Gastrocnemius medialis (tissue), 4 donors: ENCODE results near the gene CLCN2. TPM values are rescaled to one million over a fixed set of nuclear protein-coding genes. Genes with fewer than 3 reads are reported as not detected.

Experiments used
- ATAC-seq, 2 donors: fragments of 150-250 bp; one replicate each; pipeline ENCODE4 v1.9.1; 2016
- DNase-seq, 2 donors: peaks; one replicate each; pipeline ENCODE4 v3.0.0-alpha.2; 2019
- H3K27ac ChIP-seq, 4 donors: fragments of 200-600 bp; sonication (generic); 1 replicate in 1 of 4; 2 replicates in 3 of 4; pipeline ENCODE4 v1.5.1; 2016 to 2018; ENCODE audit warnings: mild to moderate bottlenecking in 2 of 4, moderate library complexity in 1 of 4
- H3K27me3 ChIP-seq, 3 donors: fragments of 200-600 bp; sonication (generic) in 2 of 3; 1 replicate in 1 of 3; 2 replicates in 2 of 3; pipeline versions ENCODE4 v1.5.1 to v1.6.0; 2016 to 2019; ENCODE audit warnings: mild to moderate bottlenecking in 1 of 3, moderate library complexity in 1 of 3
- H3K36me3 ChIP-seq, 2 donors: fragments of 200-600 bp; sonication (generic) in 1 of 2; one replicate each; pipeline ENCODE4 v1.5.1; 2017 to 2018
- H3K4me1 ChIP-seq, 2 donors: fragments of 200-600 bp; sonication (generic) in 1 of 2; one replicate each; pipeline ENCODE4 v1.5.1; 2016 to 2017; ENCODE audit warnings: mild to moderate bottlenecking in 2 of 2
- H3K4me3 ChIP-seq, 4 donors: fragments of 200-600 bp; sonication (generic) in 3 of 4; 1 replicate in 1 of 4; 2 replicates in 3 of 4; pipeline ENCODE4 v1.5.1; 2016 to 2019; ENCODE audit warnings: mild to moderate bottlenecking in 2 of 4
- H3K9me3 ChIP-seq, 3 donors: fragments of 200-600 bp; sonication (generic) in 2 of 3; 1 replicate in 1 of 3; 2 replicates in 2 of 3; pipeline ENCODE4 v1.5.1; 2016 to 2019
- POLR2A ChIP-seq, 2 donors: fragments of 450-650 bp; IDR thresholded peaks; one replicate each; pipeline ENCODE4 v1.6.1; 2017; ENCODE audit warnings: antibody characterized with exemption in 2 of 2, mild to moderate bottlenecking in 2 of 2, moderate library complexity in 2 of 2
- in situ Hi-C, 4 donors: fragments of 200-750 bp; cut with MboI; loops; one replicate each; pipeline versions ENCODE4 v1.15.0 to v1.8.0; 2017; ENCODE audit warnings: low sequenced_read_pairs in 4 of 4
- intact Hi-C: fragments of 100-400 bp; cut with DNase I; formaldehyde crosslinking; loops from one replicate; pipeline ENCODE4 v1.15.1; 2023; ENCODE audit warnings: low total_unique reads
- total RNA-seq, 4 donors: library from RNA; depleted of rRNA; stranded (reverse); fragments of >200 nt; gene quantifications; one replicate each; pipeline versions ENCODE4 v1.1.0 to v1.2.3, GENCODE V29; 2016
- TF ChIP-seq, protein P1 (sequence below), 5 experiments: fragments of 450-650 bp in 3 of 5; fragments of 200-600 bp in 2 of 5; sonication (generic) in 2 of 5; IDR thresholded peaks in 4 of 5; conservative IDR thresholded peaks in 1 of 5; 1 replicate in 4 of 5; 2 replicates in 1 of 5; pipeline ENCODE4 v1.5.1; 2016 to 2019; ENCODE audit warnings: antibody characterized with exemption in 5 of 5, mild to moderate bottlenecking in 3 of 5, moderate library complexity in 3 of 5

The CLCN2 gene
- total RNA-seq, 4 donors from 2014 or later: 0.62 to 1.2 (median 0.92) TPM

DNA sequence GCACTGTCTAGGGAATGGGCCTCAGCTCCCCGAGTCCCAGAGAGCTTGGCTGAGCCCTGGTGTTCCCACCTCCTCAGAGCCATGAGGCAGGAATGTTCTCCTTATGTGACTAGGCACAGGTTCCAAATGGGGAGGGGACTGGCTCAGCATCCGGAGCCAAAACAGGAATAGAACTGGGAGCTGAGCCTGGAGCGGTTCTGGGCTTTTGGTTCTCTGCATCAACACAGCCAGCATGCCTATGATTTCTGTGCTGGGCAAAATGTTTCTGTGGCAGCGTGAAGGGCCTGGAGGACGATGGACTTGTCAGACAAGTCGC lies 24.0 kb downstream of the CLCN2 start, which contains the start of gene FAM131A:
Gene FAM131A (plus strand): TSS at position 202 of the 316 bp plus-strand sequence. CDS start 31 bp downstream, at position 233.
- intact Hi-C loops: loop anchor here (1.0 to 10.0 kb wide), 4 partner anchors 23 to 1033 kb away; partner anchors contain the start of genes EIF4G1 and PSMD2

DNA sequence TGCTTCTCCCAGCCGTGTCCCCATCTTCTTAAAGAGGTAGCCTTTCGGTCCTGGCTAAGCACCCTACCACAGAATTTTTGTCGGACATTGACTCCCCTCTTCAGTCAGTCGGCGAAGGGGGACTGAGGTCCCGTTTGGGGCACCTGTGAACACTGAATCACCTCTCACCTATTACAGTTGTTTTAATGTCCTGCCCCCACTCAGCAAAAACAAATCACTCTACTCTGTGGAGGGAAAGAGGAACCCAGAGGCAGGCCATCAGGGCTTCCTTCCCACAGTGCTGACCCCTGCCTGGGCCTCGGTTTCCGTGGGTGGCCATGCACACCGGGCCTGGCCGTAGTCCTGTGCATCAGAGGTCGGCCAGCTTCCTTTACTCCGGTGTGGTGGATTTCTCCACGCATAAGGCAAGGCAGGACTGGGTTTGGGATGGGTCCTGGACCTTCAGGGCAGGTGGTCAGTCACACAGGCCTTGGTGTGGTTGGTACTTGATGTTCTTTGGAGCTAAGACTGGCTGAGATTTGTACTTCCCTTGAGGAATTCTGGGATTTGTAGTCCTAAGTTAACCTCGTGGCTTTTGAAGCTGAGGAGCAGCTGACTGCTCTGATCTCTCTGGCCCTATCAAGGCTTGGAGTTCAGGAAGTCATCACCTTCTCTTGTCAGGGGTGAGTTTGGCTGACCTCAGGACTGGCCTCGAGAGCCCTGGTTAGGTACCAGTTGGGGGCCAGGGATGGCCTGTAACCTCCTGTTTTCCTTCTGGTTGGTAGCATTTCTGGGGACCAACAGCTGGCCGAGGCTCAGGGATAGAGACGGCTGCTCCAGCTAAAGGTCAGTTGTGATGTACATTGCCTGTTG lies 24.6 kb downstream of the CLCN2 start:
- ATAC-seq (peak; percentile 79 to 85), DNase-seq (peak; percentile 68)
- TF ChIP-seq POLR2A (IDR thresholded peaks at IDR 0.05): peak; percentile 60 to 74
- TF ChIP-seq, protein P1, sequence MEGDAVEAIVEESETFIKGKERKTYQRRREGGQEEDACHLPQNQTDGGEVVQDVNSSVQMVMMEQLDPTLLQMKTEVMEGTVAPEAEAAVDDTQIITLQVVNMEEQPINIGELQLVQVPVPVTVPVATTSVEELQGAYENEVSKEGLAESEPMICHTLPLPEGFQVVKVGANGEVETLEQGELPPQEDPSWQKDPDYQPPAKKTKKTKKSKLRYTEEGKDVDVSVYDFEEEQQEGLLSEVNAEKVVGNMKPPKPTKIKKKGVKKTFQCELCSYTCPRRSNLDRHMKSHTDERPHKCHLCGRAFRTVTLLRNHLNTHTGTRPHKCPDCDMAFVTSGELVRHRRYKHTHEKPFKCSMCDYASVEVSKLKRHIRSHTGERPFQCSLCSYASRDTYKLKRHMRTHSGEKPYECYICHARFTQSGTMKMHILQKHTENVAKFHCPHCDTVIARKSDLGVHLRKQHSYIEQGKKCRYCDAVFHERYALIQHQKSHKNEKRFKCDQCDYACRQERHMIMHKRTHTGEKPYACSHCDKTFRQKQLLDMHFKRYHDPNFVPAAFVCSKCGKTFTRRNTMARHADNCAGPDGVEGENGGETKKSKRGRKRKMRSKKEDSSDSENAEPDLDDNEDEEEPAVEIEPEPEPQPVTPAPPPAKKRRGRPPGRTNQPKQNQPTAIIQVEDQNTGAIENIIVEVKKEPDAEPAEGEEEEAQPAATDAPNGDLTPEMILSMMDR (IDR thresholded peaks at IDR 0.05 in 4 of 5, conservative IDR thresholded peaks at IDR 0.05 in 1 of 5): no peak
- intact Hi-C loops (loop anchor here (1.0 to 10.0 kb wide), 4 partner anchors 22 to 1032 kb away; partner anchors contain the start of genes EIF4G1 and PSMD2), in situ Hi-C loops (no loop called here)
- H3K27ac ChIP-seq: peak overlapping the region; percentile 98 to 99 (median 98)
- H3K4me1 ChIP-seq: peaks cover 38 to 44% of the 10 kb centered on the region in 2 donors
- H3K27me3 ChIP-seq: no peaks in the 10 kb centered on the region
- peak overlapping the region; percentile 75 to 90 (median 82) for H3K4me3 ChIP-seq
- peaks cover 0 to 40% of the 10 kb centered on the region in 2 donors for H3K36me3 ChIP-seq
- H3K9me3 ChIP-seq: no peaks in the 10 kb centered on the region

More for the DNA sequence above, 24.0 kb downstream of the CLCN2 start, which contains the start of gene FAM131A:
- H3K27ac ChIP-seq: peak within 1 kb of the TSS; percentile 98 to 99 (median 98)
- peak within 1 kb of the TSS; percentile 75 to 90 (median 82) for H3K4me3 ChIP-seq
- no peak for TF ChIP-seq POLR2A (IDR thresholded peaks at IDR 0.05)
- TF ChIP-seq, protein P1 (IDR thresholded peaks at IDR 0.05 in 4 of 5, conservative IDR thresholded peaks at IDR 0.05 in 1 of 5): no peak
- DNase-seq (peak in 1 of 2 donors; percentile 74), ATAC-seq (peak; percentile 31 to 52)
- no peaks in the 10 kb centered on the region for H3K9me3 ChIP-seq
- peaks cover 38% of the 10 kb centered on the region in 2 donors for H3K4me1 ChIP-seq
- no peaks in the 10 kb centered on the region for H3K27me3 ChIP-seq
- peaks cover 0 to 40% of the 10 kb centered on the region in 2 donors for H3K36me3 ChIP-seq
- in situ Hi-C loops: no loop called here

DNA sequence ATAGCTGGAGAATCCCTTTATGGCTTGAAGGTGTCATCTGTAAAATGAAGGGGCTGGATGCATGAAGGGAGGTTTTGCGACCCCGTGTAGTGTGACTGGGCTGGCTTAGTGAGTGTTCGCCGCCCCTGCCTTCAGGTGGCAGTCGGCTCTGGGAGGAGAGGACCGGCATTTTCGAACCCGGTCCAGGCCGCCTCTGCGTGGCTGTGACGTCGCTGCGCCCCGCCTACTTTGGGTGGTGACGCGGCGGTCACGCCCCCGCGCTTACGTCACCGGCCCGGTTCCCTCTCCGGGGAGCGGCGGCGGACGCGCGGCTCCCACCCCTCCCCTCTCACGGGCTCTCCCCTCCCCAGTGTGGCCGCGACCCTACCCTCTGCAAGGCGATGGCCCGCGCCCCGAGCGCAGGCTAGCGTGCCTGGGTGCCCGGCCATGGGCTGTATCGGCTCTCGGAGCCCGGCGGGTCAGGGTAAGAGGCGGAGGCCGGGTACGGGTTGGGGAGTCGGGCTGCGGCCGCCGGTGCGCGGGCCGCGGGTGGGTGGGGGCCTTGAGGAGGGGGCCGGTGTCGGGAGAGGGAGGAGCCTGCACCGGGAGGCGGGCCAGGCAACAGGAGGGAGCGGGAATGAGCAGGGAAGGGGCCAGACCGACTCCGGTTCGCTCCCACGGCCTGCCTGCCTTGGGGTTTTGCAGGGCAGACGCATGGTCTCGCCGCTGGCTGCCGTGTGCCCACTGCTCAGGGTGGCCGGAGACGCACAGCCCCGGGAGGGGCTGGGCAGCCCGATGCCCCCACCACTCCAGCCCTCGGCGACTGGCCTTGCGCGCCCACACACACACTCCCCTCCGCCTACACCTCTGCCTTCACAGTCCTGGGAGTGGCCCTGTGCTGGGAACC lies 25.5 kb downstream of the CLCN2 start:
- intact Hi-C loops: loop anchor here (2.0 to 10.0 kb wide), 4 partner anchors 15 to 1031 kb away; partner anchors contain the start of genes EIF4G1 and PSMD2
- in situ Hi-C loops: no loop called here
- peaks cover 0 to 42% of the 10 kb centered on the region in 2 donors for H3K36me3 ChIP-seq
- peak overlapping the region; percentile 75 to 90 (median 82) for H3K4me3 ChIP-seq
- peak; percentile 92 to 93 for TF ChIP-seq POLR2A (IDR thresholded peaks at IDR 0.05)
- TF ChIP-seq, protein P1 (IDR thresholded peaks at IDR 0.05 in 4 of 5, conservative IDR thresholded peaks at IDR 0.05 in 1 of 5): no peak
- H3K9me3 ChIP-seq: no peaks in the 10 kb centered on the region
- DNase-seq (peak; percentile 69 to 79), ATAC-seq (peak; percentile 53 to 60)
- peaks cover 38 to 47% of the 10 kb centered on the region in 2 donors for H3K4me1 ChIP-seq
- no peaks in the 10 kb centered on the region for H3K27me3 ChIP-seq
- peak overlapping the region; percentile 98 to 99 (median 98) for H3K27ac ChIP-seq

DNA sequence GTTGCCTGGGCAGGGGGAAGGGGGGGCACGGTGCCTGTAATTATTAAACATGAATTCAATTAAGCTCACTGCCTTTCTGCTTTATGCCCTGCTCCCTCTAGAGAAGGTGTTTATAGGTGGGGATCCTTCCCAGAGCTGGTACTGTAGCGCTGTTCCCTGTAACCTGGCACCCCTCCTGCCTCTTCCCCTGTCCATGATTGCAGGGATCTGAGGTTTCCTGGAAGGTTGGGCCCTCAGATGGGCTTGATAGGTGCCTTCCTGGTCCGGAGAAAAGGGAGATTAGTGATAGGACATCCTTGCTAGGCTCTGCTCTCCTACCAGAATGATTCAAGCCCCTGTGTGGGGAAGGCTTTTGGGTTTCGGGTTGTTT lies 26.1 kb downstream of the CLCN2 start:
- Histone ChIP-seq H3K4me3 (peak overlapping the region; percentile 75 to 90 (median 82)), H3K36me3 (peaks cover 0 to 49% of the 10 kb centered on the region in 2 donors), H3K27ac (peak overlapping the region; percentile 98 to 99 (median 98)), H3K4me1 (peaks cover 38 to 47% of the 10 kb centered on the region in 2 donors), H3K27me3 (no peaks in the 10 kb centered on the region), H3K9me3 (no peaks in the 10 kb centered on the region)
- ATAC-seq (peak in 1 of 2 donors; percentile 13), DNase-seq (no peak)
- in situ Hi-C loops: no loop called here
- intact Hi-C loops: loop anchor here (2.0 to 10.0 kb wide), 2 partner anchors 14 to 1030 kb away; no protein-coding TSS in a partner anchor
- no peak for TF ChIP-seq POLR2A (IDR thresholded peaks at IDR 0.05)
- TF ChIP-seq, protein P1 (IDR thresholded peaks at IDR 0.05 in 4 of 5, conservative IDR thresholded peaks at IDR 0.05 in 1 of 5): no peak
